ENCODE data around the gene FOXC1.

The FOXC1 gene

DNA sequence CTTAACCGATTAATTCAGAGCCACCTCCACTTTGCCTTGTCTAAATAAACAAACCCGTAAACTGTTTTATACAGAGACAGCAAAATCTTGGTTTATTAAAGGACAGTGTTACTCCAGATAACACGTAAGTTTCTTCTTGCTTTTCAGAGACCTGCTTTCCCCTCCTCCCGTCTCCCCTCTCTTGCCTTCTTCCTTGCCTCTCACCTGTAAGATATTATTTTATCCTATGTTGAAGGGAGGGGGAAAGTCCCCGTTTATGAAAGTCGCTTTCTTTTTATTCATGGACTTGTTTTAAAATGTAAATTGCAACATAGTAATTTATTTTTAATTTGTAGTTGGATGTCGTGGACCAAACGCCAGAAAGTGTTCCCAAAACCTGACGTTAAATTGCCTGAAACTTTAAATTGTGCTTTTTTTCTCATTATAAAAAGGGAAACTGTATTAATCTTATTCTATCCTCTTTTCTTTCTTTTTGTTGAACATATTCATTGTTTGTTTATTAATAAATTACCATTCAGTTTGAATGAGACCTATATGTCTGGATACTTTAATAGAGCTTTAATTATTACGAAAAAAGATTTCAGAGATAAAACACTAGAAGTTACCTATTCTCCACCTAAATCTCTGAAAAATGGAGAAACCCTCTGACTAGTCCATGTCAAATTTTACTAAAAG lies 2.7 kb downstream of the FOXC1 start:
- DNase-seq (ENCODE audit: low read depth in 2 of 2), result no peak

DNA sequence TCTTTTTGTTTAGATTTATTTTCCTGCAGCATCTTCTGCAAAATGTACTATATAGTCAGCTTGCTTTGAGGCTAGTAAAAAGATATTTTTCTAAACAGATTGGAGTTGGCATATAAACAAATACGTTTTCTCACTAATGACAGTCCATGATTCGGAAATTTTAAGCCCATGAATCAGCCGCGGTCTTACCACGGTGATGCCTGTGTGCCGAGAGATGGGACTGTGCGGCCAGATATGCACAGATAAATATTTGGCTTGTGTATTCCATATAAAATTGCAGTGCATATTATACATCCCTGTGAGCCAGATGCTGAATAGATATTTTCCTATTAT lies 3.2 kb downstream of the FOXC1 start:
- no peak for DNase-seq (ENCODE audit: low read depth in 2 of 2)

DNA sequence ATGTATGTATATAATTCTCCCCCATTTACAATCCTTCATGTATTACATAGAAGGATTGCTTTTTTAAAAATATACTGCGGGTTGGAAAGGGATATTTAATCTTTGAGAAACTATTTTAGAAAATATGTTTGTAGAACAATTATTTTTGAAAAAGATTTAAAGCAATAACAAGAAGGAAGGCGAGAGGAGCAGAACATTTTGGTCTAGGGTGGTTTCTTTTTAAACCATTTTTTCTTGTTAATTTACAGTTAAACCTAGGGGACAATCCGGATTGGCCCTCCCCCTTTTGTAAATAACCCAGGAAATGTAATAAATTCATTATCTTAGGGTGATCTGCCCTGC lies 3.6 kb downstream of the FOXC1 start:
- DNase-seq (ENCODE audit: low read depth in 2 of 2), result no peak

DNA sequence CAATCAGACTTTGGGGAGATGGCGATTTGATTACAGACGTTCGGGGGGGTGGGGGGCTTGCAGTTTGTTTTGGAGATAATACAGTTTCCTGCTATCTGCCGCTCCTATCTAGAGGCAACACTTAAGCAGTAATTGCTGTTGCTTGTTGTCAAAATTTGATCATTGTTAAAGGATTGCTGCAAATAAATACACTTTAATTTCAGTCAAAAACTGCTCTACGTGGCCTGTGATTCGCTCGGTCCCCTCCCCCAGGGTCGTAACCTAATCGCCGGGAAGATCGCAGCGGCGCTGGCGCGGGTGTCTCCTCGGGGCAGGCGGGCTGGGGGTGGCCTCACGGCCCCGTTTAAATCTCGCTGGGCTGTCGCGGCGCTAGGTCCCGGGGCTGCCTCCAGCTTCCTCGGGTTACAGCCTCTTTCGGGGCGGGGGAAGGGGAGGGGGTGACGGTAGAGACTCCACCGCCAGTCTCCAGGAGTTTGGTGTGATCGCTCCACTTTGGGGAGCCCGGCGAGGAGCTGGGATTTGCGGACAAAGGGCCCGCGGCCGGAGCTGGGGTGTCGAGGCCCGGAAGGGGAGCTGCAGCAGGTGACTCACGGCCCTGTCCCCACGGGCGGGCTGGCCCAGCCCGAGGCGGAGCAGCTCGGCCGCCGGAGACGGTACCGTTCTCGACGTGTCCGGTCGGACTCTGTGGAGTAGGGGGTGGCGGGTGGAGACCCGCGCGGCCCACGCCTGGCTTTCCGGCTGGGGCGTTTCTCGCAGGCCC lies 4.2 kb downstream of the FOXC1 start:
- no peak for DNase-seq (ENCODE audit: low read depth in 2 of 2)

DNA sequence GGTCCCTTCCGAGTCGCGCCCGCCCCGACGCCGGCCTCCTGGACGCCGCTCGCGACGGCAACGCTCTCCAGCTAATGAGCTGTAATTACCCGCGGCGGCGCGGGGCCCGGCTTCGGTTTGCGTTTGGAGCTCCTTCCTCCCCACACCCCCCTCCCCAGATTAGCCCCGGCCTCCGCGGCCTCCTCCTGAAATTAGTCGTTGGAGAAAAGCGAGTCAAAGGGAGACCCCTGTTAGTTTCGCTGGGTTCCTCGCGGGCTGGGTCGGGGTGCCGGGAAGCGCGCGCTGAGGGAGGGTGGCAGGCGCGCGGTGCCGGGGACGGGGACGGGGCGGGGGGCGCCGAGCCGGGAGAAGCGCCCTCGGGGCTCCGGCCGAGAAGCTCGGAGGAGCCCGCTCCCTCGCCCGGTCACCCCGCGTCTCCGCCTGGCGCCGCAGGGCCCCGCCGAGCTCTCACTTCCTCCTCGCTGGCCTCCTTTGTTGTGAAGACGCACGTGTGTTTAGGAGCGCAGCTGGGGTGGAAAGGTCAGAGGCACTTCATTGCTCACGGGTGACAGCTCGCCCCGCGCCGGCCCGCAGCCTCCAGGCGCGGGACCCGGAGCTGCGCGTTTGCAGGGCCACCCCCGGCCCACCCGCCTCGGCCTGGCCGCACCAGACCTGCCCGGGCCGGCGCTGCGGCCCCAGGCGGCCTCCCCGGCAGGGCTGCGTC lies 4.9 kb downstream of the FOXC1 start:
- DNase-seq (ENCODE audit: low read depth in 2 of 2), result no peak

DNA sequence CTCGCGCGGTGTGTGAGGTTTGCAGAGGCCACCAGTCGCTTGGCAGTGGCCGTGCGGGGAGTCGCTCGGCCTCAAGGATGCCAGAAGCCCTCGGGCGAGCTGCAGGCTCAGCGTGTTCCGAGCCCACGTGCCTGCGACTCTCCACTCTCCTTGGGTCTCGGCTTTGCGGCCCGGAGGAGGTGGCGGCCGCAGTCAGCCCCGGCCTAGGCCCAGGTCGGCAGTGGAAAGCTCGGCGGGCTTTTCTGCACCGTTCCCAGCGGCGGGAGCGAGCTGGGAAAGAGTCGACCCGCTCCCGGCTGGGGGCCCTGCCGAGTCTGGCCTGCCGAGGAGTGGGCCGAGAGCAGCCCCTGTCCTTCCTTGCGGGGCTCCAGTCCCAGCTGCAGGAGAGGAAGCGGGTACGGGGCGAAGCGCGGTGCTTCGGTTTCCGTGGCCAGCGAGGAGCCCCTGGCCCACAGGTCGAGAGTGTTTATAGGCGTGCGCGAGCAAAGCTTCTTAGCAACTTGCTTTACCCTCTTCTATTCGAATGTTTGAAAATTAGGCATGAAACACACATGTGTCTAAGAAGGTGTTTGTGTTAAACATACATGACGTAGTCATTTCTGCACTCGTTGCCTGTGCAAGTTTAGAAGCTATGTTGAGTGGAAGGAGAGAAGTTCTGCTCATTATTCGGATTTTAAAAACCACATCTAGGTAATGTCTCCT lies 5.6 kb downstream of the FOXC1 start:
- DNase-seq (ENCODE audit: low read depth in 2 of 2), result no peak

DNA sequence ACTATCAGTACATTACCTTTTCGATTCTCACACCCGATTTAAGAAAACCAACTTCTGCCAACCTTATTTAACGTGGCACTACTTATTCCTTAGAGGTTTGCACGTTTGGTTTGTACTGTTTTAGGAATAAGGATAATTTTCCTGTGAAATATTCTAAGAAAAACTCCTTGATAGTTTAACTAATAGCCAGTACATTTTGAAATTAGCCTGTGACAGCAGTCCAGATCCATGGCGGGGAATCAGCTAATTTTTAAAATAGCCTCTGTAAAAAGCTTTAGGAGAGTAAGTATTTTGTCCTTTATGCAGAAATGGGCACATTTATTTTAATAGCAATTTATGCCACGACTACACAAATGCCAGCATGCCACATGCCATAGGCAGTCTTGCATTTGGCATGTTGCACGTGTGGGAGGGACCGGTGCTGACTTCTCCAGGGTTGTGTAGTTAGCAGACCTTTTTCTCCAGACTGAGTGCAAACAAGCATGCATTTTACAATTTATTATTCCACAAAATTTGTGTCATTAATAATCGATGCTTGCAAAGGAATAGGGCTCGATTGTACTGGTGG lies 6.2 kb downstream of the FOXC1 start:
- no peak for DNase-seq (ENCODE audit: low read depth in 2 of 2)

DNA sequence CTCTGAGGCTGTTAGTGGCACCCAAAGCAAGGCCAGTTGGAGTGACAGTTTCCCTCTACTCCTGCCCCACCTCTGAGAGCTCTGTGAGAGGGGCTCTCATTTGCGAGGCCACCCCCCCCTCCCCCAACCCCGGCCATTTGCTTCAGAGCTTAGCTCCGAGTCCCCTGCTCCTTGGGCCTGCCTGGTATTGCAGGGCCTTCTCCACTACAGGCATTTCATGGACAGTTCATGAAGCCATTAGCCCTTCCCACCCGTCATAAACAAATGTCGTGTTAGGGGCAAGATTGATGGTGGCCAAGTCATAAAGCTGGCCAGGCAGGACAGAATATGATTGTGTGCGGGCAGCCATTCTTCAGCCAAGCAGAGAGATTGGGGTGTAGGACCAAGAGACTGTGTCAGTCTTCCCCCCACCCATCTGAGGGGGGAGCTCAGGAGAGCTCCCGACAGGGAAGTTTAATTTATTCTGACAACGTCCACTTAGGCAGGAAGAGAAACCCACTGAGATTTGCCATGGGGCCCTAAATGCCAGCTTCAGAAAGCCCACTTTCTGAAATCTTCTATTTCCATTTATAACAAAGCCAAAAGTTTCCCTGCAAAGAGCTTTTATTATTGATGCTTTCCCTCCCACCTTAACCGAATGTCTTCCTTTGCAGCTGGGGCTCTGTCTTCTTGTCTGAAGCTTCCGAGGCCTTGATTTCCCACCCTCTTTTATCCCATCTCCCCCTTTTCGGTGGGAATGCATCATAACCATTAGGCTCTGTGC lies 7.2 kb downstream of the FOXC1 start:
- DNase-seq (ENCODE audit: low read depth in 2 of 2), result no peak

DNA sequence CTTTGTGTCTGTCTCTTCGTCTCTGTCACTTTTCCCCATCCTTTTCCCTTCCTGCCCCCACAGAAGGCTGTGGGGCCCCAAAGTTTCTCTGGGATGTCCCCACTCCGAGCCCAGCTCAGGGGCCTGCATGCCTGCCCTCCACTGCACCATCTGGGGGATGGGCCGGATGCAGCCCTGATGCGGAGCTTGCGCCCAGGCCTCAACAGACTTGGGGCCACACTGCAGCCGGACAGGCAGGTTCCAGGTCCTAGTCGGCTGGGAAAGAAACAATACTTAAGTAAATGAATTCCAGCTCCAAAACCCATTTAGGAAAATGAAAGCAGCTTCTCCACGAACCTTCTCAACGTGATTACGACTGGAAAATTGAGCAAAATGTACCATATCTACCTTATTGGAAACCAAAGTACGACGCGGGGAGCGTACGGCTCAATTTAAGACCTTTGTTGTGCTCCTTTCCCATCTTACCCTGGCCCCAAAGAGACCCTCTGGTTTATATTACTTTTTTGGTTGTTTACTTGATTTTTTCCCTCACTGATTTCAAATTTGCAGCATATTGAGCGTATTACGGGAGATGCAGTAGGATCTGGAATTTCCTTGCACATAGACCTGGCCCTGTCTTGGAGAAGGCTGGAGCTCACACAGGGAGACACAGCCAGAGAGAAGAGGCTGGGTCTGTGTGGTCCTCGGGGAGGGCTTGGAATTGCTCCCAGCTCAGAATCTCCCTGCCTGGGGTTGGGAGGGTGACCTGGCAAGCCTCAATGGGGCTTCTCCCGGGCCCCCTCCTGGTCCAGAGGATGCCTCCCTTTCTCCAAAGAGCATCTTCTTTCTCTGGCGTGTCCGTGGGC lies 8.0 kb downstream of the FOXC1 start:
- DNase-seq (ENCODE audit: low read depth in 2 of 2), result no peak

DNA sequence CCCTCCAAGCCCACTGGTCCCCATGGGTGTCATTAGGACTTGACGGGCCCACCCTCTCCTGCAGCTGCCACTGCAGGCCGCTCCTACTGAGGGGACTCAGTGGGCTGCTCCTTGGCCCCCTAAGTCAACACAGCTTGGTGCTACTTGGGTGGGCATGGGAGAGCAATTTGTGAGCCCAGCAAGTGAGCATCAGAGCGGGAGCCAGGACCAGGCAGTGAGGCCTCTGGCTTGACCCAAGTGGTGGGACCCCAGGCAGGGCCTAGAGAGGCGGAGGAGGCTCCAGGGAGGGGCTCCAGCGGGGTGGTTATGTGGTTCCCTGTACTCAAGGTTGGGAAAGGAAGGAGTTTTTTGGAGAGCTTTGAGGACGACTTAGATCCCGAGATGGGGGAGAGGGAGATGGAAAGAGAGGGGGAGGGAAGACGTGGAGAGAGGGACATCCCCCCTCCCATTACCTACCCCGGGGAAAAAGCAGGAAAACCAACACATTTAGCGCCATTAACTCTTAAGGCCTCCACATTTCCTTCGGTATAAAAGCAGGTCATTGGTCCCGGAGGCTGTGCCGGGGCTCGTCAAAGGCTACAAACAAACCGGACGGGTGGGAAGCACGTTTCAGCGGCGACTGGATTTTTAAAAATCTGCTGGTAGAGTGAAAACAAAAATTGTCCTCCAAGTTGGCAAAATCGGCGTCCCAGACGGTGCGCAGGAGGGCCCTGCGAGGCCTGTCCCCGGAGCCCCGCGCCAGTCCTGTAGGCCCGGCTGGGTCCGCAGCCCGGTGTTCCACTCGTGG lies 8.8 kb downstream of the FOXC1 start:
- no peak for DNase-seq (ENCODE audit: low read depth in 2 of 2)

DNA sequence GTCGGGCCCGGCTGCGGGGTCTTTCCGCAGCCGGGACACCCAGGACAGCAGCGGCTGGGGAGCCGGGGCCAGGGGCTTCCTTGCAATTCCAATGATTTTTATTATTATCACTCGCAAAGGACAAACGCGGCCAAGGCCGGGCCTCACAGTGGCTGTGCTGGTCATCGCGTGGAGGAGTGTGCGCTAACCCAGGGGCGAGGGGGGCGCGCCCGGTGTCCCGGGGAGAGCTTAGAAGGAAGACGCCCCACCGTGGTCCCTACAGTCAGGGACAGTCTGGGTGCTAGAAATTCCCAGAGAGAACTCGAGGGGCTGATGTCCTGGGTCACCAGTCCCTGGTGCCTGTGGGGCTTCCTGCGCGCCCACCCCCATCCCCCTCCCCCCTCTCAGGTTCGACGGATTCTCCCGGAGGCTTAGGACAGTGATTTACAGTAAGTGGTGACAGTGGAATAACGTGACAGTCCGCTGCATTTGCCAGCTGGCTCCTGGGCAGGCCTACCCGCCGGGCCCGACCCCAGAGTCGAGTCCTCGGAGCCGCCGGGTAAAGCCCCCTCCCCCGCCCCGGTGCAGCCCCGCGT lies 9.5 kb downstream of the FOXC1 start:
- DNase-seq (ENCODE audit: low read depth in 2 of 2), result no peak

DNA sequence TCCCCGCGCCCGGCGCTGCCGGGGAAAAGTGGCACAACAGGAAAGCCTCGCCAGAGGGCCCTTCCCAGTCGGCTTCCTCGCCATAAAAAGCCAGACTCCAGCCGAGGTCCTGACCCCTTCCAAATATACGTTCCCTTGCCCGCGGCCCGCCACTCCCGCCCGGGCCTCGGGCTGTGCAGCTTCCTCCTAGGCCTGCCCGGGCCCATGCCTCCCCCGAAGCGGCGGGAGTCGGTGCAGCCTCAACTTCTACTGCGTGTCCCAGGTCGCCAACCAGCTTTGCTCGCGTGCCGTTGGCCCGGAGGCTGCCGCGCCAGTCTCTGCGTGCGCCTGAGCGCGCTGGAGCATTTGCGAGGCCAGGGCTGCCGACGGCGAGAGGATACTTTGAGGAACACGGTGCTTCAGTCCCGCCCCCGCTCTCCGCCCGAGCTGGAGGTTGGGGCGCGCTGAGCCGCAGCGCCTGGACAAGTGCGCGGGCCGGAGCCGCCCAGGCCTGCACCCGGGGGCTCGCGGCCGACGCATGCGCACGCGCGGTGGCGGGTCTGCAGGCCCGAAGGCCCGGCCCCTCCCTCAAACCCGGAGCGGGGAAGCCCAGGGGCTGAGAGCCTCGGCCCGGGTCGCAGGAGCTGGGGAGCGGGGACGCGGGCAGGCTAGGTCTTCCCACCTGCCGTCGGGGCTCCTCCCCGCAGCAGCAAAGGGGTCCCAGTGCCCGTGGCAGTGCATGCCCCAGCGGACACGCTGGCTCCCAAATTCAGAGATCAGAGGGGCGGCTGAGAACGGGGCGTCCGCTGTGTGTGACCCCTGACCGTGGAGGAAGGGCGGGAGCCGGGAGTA lies 10.2 kb downstream of the FOXC1 start:
- DNase-seq (ENCODE audit: low read depth in 2 of 2), result no peak

DNA sequence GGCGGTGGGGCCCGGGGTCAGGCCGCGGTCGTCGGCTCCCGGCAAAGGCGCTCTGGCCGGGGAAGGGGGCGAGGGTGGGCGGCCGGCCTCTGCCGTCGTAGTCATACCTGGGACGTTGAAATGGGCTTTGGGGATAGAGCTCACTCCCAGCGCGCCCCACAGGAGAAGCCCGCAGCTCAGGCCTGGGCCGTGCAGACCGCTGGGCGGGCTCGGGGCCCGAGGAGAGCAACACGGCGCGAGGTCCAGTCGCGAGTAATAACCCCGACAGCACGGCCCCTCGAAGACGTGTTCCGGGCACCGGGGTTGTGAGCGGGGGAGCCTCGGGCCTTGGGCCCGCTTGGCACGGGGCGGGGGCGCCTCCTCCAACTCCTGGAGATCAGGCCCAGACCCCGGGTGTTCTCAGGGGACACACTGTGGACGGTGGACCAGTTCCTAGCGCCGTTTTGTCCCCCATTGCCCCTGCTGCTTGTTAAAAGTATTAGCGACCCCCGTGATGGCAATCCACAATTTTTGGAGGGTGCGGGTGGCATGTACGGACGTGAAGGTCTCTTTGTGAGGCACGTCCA lies 10.9 kb downstream of the FOXC1 start:
- DNase-seq (ENCODE audit: low read depth in 2 of 2), result no peak

DNA sequence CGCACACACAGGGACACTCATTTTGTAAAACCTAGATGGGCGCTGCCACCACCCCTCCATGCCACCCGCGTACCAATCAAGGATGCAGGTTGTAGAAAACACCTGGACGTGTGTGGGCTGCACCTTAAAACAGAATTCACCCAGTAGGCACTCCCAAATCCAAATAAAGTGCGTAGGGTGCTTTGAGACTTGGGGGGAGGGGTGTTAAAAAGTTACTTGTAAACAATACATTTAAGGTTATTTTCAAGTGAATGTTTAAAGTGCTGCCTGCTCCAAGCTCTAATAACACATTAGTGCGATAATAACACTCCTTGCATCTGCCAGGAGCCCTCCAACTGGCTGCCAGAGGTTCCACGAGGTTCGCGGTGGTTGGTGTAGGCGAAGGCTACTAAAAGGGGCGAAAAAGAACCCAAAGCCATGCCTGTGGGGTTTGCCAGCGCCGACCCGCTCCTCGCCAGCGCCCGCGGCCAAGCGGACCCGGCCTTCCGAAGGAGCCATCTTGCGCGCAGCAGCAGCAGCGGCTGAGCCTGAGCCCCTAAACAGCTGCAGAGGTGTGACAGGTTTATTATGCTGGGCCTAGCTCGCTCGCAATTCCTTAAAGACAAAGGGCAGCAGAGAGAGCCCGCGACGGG lies 11.5 kb downstream of the FOXC1 start:
- no peak for DNase-seq (ENCODE audit: low read depth in 2 of 2)

DNA sequence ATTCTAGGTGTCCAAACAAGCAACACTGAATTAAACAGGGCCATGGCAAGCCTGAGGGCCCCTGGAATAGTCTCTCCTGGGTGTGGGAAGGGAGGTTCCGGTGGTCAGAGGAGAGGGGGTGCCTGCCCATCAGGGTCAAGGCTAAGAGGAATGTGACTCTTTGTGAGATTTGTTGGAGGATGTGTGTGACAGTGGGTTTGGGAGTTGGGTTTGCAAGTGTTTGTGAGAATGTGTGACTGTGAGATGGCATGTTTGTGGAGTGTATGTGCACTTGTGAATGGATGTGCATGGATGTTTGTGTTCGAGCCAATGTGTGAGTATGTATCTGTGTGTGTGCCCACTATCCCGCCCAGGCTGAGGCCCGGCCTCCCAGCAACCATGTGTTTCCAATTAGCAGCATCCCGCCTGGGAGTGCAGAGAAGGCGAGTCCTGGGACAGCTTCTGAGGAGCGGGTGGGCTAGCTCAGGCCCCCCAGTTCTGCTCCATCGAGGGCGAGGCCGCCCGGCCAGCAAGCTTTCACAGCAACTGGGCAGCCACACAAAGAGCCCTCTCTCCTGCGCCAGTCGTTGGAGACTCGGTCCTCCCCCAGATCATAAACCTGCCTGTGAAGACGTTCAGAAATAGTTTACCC lies 12.6 kb downstream of the FOXC1 start:
- DNase-seq (ENCODE audit: low read depth in 2 of 2), result no peak

DNA sequence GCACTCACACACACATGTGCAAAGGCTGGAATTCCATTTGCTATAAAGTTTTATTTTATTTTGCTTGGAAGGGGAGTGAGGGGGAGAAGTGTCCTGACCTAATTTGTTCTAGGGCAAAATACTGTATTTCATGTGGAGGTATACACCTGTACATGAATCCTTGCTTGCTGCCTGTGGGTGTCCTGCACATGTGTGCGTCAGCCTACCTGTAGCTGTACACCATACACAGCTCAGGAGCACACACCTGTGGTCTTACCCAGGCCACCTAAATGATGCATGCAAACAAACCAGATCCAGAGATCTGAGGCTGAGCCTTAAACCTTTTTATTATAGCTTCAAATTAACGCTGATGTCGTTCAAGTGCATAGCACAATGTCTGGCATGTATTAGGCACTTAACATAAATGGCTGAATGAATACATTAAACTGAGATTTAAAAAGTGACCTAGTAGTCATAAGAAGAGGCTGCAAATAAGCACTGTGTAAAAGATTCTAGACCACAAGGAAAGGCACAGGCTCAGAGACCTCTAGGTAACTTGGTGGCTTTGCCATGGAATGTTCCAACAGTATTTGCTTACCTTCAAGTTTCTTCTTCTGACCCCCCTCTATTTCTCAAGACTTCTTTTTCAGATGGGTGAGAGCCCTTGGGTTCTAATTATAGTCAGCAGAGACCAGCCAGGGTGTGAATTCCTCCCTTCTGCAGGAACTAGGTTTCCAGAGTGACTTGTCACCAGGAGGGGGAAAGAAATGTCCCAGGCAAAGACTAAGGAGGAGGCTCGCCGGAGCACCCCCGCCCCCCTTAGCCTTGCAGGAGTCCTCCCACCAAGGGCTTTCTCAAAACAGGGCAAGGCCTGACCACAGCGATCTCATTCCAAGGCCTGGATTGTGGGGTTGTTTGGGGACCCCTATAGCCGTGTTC lies 13.4 kb downstream of the FOXC1 start:
- no peak for DNase-seq (ENCODE audit: low read depth in 2 of 2)

Data from stimulated activated CD4-positive, alpha-beta T cell treated with anti-CD3 and anti-CD28 coated beads, Interleukin-4, amount 100 ng/mL, for 48 hours (primary cell).